PC-9 (cell line): Measurements from ENCODE around the gene INO80E.

ENCODE experiments used
- CTCF ChIP-seq: fragments of 200-600 bp; sonication (generic); conservative IDR thresholded peaks from 2 replicates; pipeline ENCODE4 v1.6.1; 2017; ENCODE audit warnings: mixed run types, antibody characterized with exemption, mild to moderate bottlenecking, moderate library complexity
- EZH2 ChIP-seq: fragments of 200-600 bp; sonication (generic); IDR thresholded peaks from 2 replicates; pipeline ENCODE4 v1.8.0; 2017; ENCODE audit warnings: antibody characterized with exemption, low read depth

- TF ChIP-seq CTCF: no peak
- no peak for TF ChIP-seq EZH2
These were observed 32.9 kb upstream of the INO80E start for GRCh38 chr16:29963021-29963743.
